Measurements from ENCODE around the gene ABHD6. TPM values are rescaled to one million over a fixed set of nuclear protein-coding genes. Genes with fewer than 3 reads are reported as not detected.
"Not testable (repeated sequence)": the region's sequence is repeated elsewhere in the genome, so short reads cannot be mapped to it uniquely, and the experiment has no call there.

ABHD6 gene
- polyA plus RNA-seq, 3 donors: 7.3 to 11.6 (median 9.0) TPM

GRCh38 chr3:58223855-58224254 is 13.7 kb upstream of the ABHD6 start:
- no peak overlapping the region for H3K27ac ChIP-seq (ENCODE audit: low read depth in 1 of 2, low read length in 2 of 2)
- no peak overlapping the region for H2AFZ ChIP-seq (ENCODE audit: insufficient read depth, low read depth, low read length, poor library complexity, severe bottlenecking)
- H3K4me1 ChIP-seq (ENCODE audit: control insufficient read depth in 1 of 2, insufficient read depth in 2 of 2, low read length in 2 of 2): no peaks in the 10 kb centered on the region
- intact Hi-C loops (cut with micrococcal nuclease): no loop called here
- WGBS (ENCODE audit: insufficient coverage): 100% methylated on average over 1 of the region's 4 CpGs
- Mint-ChIP-seq H3K36me3 (no peaks in the 10 kb centered on the region), H3K27me3 (ENCODE audit: low read depth in 3 of 3) (peaks cover 0 to 4% (median 0%) of the 10 kb centered on the region in 3 donors), H3K27ac (no peak overlapping the region), H3K4me1 (peaks cover 1% of the 10 kb centered on the region), H3K9me3 (peaks cover 0 to 2% (median 0%) of the 10 kb centered on the region in 7 donors), H3K4me3 (no peak overlapping the region)
- TF ChIP-seq, protein P1, sequence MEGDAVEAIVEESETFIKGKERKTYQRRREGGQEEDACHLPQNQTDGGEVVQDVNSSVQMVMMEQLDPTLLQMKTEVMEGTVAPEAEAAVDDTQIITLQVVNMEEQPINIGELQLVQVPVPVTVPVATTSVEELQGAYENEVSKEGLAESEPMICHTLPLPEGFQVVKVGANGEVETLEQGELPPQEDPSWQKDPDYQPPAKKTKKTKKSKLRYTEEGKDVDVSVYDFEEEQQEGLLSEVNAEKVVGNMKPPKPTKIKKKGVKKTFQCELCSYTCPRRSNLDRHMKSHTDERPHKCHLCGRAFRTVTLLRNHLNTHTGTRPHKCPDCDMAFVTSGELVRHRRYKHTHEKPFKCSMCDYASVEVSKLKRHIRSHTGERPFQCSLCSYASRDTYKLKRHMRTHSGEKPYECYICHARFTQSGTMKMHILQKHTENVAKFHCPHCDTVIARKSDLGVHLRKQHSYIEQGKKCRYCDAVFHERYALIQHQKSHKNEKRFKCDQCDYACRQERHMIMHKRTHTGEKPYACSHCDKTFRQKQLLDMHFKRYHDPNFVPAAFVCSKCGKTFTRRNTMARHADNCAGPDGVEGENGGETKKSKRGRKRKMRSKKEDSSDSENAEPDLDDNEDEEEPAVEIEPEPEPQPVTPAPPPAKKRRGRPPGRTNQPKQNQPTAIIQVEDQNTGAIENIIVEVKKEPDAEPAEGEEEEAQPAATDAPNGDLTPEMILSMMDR (IDR thresholded peaks at IDR 0.05): no peak
- no peak for DNase-seq
- no peaks in the 10 kb centered on the region for H3K79me2 ChIP-seq (ENCODE audit: insufficient read depth, low read length)
- H3K27me3 ChIP-seq (ENCODE audit: control insufficient read depth in 2 of 2, insufficient read depth in 2 of 2, low read length in 2 of 2): no peaks in the 10 kb centered on the region
- H3K9me3 ChIP-seq (replicated peaks in 1 of 2; ENCODE audit: control insufficient read depth in 1 of 2, insufficient read depth in 1 of 2, low read length in 2 of 2): no peaks in the 10 kb centered on the region
- H3K36me3 ChIP-seq (replicated peaks in 1 of 2; ENCODE audit: control insufficient read depth in 1 of 2, insufficient read depth in 2 of 2, low read length in 2 of 2): no peaks in the 10 kb centered on the region
- no peak overlapping the region for H3K9ac ChIP-seq (ENCODE audit: insufficient read depth, low read length, poor library complexity, severe bottlenecking)
- no peak overlapping the region for H3K4me3 ChIP-seq (replicated peaks in 1 of 3; ENCODE audit: low read depth in 2 of 3, low read length in 3 of 3)
- no peak overlapping the region for H3K4me2 ChIP-seq (replicated peaks; ENCODE audit: extremely low read depth, low read length, poor library complexity, severe bottlenecking)
- no peaks in the 10 kb centered on the region for H4K20me1 ChIP-seq (ENCODE audit: insufficient read depth, low read length)

DNA sequence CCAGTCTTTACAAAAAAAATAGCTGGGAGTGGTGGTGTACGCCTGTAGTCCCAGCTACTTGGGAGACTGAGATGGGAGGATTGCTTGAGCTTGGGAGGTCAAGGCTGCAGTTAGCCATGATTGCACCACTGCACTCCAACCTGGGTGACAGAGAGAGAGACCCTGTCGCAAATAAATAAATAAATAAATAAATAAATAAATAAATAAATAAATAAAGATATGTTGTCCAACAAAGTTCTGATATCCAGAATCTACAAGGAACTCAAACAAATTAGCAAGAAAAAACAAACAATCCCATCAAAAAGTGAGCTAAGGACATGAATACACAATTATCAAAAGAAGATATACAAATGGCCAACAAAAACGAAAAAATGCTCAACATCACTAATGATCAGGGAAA is 9.7 kb upstream of the ABHD6 start:
- no CpG with 5 or more reads among the region's 3 CpGs for WGBS (ENCODE audit: insufficient coverage)
- H2AFZ ChIP-seq (ENCODE audit: insufficient read depth, low read depth, low read length, poor library complexity, severe bottlenecking); H3K4me3 ChIP-seq (replicated peaks in 1 of 3; ENCODE audit: low read depth in 2 of 3, low read length in 3 of 3); H3K27ac Mint-ChIP-seq; H3K79me2 ChIP-seq (ENCODE audit: insufficient read depth, low read length); DNase-seq; intact Hi-C loops (cut with micrococcal nuclease); H3K27me3 Mint-ChIP-seq (ENCODE audit: low read depth in 3 of 3); H3K27ac ChIP-seq (ENCODE audit: low read depth in 1 of 2, low read length in 2 of 2); H3K27me3 ChIP-seq (ENCODE audit: control insufficient read depth in 2 of 2, insufficient read depth in 2 of 2, low read length in 2 of 2); H4K20me1 ChIP-seq (ENCODE audit: insufficient read depth, low read length); H3K36me3 Mint-ChIP-seq; H3K9ac ChIP-seq (ENCODE audit: insufficient read depth, low read length, poor library complexity, severe bottlenecking); H3K36me3 ChIP-seq (replicated peaks in 1 of 2; ENCODE audit: control insufficient read depth in 1 of 2, insufficient read depth in 2 of 2, low read length in 2 of 2); H3K9me3 ChIP-seq (replicated peaks in 1 of 2; ENCODE audit: control insufficient read depth in 1 of 2, insufficient read depth in 1 of 2, low read length in 2 of 2); H3K9me3 Mint-ChIP-seq; H3K4me1 ChIP-seq (ENCODE audit: control insufficient read depth in 1 of 2, insufficient read depth in 2 of 2, low read length in 2 of 2); H3K4me2 ChIP-seq (replicated peaks; ENCODE audit: extremely low read depth, low read length, poor library complexity, severe bottlenecking); H3K4me3 Mint-ChIP-seq: not testable (repeated sequence)
- H3K4me1 Mint-ChIP-seq: peaks cover 17% of the 10 kb centered on the region

Measured in CD14-positive monocyte (primary cell).